GM23338 (cell line): ENCODE measurements around the gene NTRK3.

Experiments used
- CREB1 ChIP-seq: fragments of 250-450 bp; sonication (Bioruptor Pico); IDR thresholded peaks from 2 replicates; pipeline ENCODE4 v1.5.0; 2020; ENCODE audit warnings: low read depth, mild to moderate bottlenecking, moderate library complexity
- EZH2 ChIP-seq: fragments of 200-600 bp; sonication (generic); IDR thresholded peaks from one replicate; pipeline ENCODE4 v1.8.0; 2017; ENCODE audit warnings: antibody characterized with exemption, mild to moderate bottlenecking, low read depth; ENCODE audit not compliant: unreplicated experiment
- EZH2phosphoT487 ChIP-seq: fragments of 200-600 bp; sonication (generic); IDR thresholded peaks from one replicate; pipeline ENCODE4 v1.8.1; 2018; ENCODE audit warnings: antibody characterized with exemption; ENCODE audit not compliant: unreplicated experiment
- JUNB ChIP-seq: IDR thresholded peaks from one replicate; pipeline ENCODE4 v1.6.1; 2016; ENCODE audit warnings: antibody characterized with exemption; ENCODE audit not compliant: unreplicated experiment
- NANOG ChIP-seq: IDR thresholded peaks from 2 replicates; pipeline ENCODE4 v1.6.1; 2016; ENCODE audit warnings: antibody characterized with exemption, borderline replicate concordance
- POLR2AphosphoS5 ChIP-seq: IDR thresholded peaks from 2 replicates; pipeline ENCODE4 v1.6.1; 2016; ENCODE audit warnings: antibody characterized with exemption, low read depth
- ZNF114 ChIP-seq: fragments of 250-450 bp; sonication (Bioruptor Pico); IDR thresholded peaks from 2 replicates; pipeline ENCODE4 v1.5.0; 2020; ENCODE audit warnings: mild to moderate bottlenecking, moderate library complexity
- ZNF331 ChIP-seq: fragments of 250-450 bp; sonication (Bioruptor Pico); IDR thresholded peaks from 2 replicates; pipeline ENCODE4 v1.5.0; 2020; ENCODE audit warnings: low read depth, mild to moderate bottlenecking, moderate library complexity
- TF ChIP-seq, protein P1 (sequence below), 2 experiments: fragments of 200-600 bp in 1 of 2; sonication (generic) in 1 of 2; conservative IDR thresholded peaks; 2 replicates each; pipeline versions ENCODE4 v1.5.1 to v1.6.1; 2016 to 2017; ENCODE audit warnings: antibody characterized with exemption in 2 of 2, low read depth in 2 of 2, mild to moderate bottlenecking in 2 of 2, moderate library complexity in 1 of 2
- TF ChIP-seq, protein P2 (sequence below): IDR thresholded peaks from one replicate; pipeline ENCODE4 v1.6.1; 2018; ENCODE audit warnings: antibody characterized with exemption; ENCODE audit not compliant: unreplicated experiment
- TF ChIP-seq, protein P3 (sequence below): fragments of 250-450 bp; sonication (Bioruptor Pico); IDR thresholded peaks from 2 replicates; pipeline ENCODE4 v1.5.0; 2020; ENCODE audit warnings: mild to moderate bottlenecking, moderate library complexity
- TF ChIP-seq, protein P4 (sequence below): IDR thresholded peaks from 2 replicates; pipeline ENCODE4 v1.6.1; 2016; ENCODE audit warnings: antibody characterized with exemption

DNA sequence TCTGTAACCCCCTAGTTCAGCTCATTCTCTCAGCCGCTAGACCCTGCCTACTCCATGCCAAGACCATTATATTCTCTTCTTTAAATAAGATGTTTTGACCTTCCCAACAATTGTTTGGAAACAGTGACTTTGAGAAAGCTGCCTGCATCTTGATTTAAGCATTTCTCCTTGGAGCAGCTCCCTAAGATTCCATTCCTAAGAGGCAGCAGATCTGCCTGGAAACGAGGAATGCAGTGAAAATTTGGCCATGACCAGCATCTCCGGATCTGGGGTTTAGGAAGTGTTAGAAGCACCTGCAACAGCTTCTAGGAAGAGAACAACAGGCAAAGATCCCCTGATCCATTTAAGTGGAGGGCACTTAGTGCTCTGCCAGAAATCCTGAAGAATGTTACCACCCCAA, 235.7 kb downstream of the NTRK3 start:
- TF ChIP-seq, protein P1, sequence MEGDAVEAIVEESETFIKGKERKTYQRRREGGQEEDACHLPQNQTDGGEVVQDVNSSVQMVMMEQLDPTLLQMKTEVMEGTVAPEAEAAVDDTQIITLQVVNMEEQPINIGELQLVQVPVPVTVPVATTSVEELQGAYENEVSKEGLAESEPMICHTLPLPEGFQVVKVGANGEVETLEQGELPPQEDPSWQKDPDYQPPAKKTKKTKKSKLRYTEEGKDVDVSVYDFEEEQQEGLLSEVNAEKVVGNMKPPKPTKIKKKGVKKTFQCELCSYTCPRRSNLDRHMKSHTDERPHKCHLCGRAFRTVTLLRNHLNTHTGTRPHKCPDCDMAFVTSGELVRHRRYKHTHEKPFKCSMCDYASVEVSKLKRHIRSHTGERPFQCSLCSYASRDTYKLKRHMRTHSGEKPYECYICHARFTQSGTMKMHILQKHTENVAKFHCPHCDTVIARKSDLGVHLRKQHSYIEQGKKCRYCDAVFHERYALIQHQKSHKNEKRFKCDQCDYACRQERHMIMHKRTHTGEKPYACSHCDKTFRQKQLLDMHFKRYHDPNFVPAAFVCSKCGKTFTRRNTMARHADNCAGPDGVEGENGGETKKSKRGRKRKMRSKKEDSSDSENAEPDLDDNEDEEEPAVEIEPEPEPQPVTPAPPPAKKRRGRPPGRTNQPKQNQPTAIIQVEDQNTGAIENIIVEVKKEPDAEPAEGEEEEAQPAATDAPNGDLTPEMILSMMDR (conservative IDR thresholded peaks at IDR 0.05; ENCODE audit: low read depth in 2 of 2), result no peak
- TF ChIP-seq EZH2 (no peak), ZNF114 (CRISPR knock-in tag) (no peak), POLR2AphosphoS5 (no peak), EZH2phosphoT487 (no peak), CREB1 (CRISPR knock-in tag) (no peak), NANOG (no peak), ZNF331 (CRISPR knock-in tag) (no peak), JUNB (no peak)
- TF ChIP-seq, protein P2, sequence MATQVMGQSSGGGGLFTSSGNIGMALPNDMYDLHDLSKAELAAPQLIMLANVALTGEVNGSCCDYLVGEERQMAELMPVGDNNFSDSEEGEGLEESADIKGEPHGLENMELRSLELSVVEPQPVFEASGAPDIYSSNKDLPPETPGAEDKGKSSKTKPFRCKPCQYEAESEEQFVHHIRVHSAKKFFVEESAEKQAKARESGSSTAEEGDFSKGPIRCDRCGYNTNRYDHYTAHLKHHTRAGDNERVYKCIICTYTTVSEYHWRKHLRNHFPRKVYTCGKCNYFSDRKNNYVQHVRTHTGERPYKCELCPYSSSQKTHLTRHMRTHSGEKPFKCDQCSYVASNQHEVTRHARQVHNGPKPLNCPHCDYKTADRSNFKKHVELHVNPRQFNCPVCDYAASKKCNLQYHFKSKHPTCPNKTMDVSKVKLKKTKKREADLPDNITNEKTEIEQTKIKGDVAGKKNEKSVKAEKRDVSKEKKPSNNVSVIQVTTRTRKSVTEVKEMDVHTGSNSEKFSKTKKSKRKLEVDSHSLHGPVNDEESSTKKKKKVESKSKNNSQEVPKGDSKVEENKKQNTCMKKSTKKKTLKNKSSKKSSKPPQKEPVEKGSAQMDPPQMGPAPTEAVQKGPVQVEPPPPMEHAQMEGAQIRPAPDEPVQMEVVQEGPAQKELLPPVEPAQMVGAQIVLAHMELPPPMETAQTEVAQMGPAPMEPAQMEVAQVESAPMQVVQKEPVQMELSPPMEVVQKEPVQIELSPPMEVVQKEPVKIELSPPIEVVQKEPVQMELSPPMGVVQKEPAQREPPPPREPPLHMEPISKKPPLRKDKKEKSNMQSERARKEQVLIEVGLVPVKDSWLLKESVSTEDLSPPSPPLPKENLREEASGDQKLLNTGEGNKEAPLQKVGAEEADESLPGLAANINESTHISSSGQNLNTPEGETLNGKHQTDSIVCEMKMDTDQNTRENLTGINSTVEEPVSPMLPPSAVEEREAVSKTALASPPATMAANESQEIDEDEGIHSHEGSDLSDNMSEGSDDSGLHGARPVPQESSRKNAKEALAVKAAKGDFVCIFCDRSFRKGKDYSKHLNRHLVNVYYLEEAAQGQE, result no peak
- TF ChIP-seq, protein P3, sequence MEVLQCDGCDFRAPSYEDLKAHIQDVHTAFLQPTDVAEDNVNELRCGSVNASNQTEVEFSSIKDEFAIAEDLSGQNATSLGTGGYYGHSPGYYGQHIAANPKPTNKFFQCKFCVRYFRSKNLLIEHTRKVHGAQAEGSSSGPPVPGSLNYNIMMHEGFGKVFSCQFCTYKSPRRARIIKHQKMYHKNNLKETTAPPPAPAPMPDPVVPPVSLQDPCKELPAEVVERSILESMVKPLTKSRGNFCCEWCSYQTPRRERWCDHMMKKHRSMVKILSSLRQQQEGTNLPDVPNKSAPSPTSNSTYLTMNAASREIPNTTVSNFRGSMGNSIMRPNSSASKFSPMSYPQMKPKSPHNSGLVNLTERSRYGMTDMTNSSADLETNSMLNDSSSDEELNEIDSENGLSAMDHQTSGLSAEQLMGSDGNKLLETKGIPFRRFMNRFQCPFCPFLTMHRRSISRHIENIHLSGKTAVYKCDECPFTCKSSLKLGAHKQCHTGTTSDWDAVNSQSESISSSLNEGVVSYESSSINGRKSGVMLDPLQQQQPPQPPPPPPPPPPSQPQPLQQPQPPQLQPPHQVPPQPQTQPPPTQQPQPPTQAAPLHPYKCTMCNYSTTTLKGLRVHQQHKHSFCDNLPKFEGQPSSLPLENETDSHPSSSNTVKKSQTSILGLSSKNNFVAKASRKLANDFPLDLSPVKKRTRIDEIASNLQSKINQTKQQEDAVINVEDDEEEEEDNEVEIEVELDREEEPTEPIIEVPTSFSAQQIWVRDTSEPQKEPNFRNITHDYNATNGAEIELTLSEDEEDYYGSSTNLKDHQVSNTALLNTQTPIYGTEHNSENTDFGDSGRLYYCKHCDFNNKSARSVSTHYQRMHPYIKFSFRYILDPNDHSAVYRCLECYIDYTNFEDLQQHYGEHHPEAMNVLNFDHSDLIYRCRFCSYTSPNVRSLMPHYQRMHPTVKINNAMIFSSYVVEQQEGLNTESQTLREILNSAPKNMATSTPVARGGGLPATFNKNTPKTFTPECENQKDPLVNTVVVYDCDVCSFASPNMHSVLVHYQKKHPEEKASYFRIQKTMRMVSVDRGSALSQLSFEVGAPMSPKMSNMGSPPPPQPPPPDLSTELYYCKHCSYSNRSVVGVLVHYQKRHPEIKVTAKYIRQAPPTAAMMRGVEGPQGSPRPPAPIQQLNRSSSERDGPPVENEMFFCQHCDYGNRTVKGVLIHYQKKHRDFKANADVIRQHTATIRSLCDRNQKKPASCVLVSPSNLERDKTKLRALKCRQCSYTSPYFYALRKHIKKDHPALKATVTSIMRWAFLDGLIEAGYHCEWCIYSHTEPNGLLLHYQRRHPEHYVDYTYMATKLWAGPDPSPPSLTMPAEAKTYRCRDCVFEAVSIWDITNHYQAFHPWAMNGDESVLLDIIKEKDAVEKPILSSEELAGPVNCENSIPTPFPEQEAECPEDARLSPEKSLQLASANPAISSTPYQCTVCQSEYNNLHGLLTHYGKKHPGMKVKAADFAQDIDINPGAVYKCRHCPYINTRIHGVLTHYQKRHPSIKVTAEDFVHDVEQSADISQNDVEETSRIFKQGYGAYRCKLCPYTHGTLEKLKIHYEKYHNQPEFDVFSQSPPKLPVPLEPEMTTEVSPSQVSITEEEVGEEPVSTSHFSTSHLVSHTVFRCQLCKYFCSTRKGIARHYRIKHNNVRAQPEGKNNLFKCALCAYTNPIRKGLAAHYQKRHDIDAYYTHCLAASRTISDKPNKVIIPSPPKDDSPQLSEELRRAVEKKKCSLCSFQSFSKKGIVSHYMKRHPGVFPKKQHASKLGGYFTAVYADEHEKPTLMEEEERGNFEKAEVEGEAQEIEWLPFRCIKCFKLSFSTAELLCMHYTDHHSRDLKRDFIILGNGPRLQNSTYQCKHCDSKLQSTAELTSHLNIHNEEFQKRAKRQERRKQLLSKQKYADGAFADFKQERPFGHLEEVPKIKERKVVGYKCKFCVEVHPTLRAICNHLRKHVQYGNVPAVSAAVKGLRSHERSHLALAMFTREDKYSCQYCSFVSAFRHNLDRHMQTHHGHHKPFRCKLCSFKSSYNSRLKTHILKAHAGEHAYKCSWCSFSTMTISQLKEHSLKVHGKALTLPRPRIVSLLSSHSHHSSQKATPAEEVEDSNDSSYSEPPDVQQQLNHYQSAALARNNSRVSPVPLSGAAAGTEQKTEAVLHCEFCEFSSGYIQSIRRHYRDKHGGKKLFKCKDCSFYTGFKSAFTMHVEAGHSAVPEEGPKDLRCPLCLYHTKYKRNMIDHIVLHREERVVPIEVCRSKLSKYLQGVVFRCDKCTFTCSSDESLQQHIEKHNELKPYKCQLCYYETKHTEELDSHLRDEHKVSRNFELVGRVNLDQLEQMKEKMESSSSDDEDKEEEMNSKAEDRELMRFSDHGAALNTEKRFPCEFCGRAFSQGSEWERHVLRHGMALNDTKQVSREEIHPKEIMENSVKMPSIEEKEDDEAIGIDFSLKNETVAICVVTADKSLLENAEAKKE (CRISPR knock-in tag), result no peak
- TF ChIP-seq, protein P4, sequence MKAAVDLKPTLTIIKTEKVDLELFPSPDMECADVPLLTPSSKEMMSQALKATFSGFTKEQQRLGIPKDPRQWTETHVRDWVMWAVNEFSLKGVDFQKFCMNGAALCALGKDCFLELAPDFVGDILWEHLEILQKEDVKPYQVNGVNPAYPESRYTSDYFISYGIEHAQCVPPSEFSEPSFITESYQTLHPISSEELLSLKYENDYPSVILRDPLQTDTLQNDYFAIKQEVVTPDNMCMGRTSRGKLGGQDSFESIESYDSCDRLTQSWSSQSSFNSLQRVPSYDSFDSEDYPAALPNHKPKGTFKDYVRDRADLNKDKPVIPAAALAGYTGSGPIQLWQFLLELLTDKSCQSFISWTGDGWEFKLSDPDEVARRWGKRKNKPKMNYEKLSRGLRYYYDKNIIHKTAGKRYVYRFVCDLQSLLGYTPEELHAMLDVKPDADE, result no peak
